ENCODE results near the gene EMX2. TPM values are rescaled to one million over a fixed set of nuclear protein-coding genes. Genes with fewer than 3 reads are reported as not detected.

The EMX2 gene
- polyA plus RNA-seq, 1 donor from 2014 or later: 0.12 TPM

GRCh38 chr10:117531371-117532002 lies 11.1 kb upstream of the EMX2 start:
- no peaks in the 10 kb centered on the region for H4K20me1 ChIP-seq (ENCODE audit: insufficient read depth)
- no peak overlapping the region for H3K9ac ChIP-seq (ENCODE audit: low read length)
- H3K9me2 ChIP-seq (ENCODE audit: insufficient read depth, low read length): no peaks in the 10 kb centered on the region
- H3K36me3 ChIP-seq (ENCODE audit: insufficient read depth, low read length): no peaks in the 10 kb centered on the region
- H3K4me3 ChIP-seq (ENCODE audit: low read length): no peak overlapping the region
- H3K79me2 ChIP-seq (replicated peaks; ENCODE audit: insufficient read depth, low read length): peaks cover 4% of the 10 kb centered on the region
- no peak overlapping the region for H2AFZ ChIP-seq (ENCODE audit: low read depth, low read length)
- H3K27me3 ChIP-seq (ENCODE audit: insufficient read depth, low read depth, low read length): peaks cover 58% of the 10 kb centered on the region
- no peaks in the 10 kb centered on the region for H3K9me3 ChIP-seq (ENCODE audit: low read length)
- no peaks in the 10 kb centered on the region for H3F3A ChIP-seq (ENCODE audit: insufficient read depth, low read length, poor library complexity, severe bottlenecking)
- TF ChIP-seq, protein P1, sequence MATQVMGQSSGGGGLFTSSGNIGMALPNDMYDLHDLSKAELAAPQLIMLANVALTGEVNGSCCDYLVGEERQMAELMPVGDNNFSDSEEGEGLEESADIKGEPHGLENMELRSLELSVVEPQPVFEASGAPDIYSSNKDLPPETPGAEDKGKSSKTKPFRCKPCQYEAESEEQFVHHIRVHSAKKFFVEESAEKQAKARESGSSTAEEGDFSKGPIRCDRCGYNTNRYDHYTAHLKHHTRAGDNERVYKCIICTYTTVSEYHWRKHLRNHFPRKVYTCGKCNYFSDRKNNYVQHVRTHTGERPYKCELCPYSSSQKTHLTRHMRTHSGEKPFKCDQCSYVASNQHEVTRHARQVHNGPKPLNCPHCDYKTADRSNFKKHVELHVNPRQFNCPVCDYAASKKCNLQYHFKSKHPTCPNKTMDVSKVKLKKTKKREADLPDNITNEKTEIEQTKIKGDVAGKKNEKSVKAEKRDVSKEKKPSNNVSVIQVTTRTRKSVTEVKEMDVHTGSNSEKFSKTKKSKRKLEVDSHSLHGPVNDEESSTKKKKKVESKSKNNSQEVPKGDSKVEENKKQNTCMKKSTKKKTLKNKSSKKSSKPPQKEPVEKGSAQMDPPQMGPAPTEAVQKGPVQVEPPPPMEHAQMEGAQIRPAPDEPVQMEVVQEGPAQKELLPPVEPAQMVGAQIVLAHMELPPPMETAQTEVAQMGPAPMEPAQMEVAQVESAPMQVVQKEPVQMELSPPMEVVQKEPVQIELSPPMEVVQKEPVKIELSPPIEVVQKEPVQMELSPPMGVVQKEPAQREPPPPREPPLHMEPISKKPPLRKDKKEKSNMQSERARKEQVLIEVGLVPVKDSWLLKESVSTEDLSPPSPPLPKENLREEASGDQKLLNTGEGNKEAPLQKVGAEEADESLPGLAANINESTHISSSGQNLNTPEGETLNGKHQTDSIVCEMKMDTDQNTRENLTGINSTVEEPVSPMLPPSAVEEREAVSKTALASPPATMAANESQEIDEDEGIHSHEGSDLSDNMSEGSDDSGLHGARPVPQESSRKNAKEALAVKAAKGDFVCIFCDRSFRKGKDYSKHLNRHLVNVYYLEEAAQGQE (IDR thresholded peaks at IDR 0.05; ENCODE audit: borderline replicate concordance): no peak
- TF ChIP-seq EZH2 (IDR thresholded peaks at IDR 0.05; ENCODE audit: borderline replicate concordance, insufficient read depth, low read length, poor library complexity, severe bottlenecking) (no peak), MXI1 (conservative IDR thresholded peaks at IDR 0.05; ENCODE audit: poor library complexity, severe bottlenecking) (no peak), RAD21 (conservative IDR thresholded peaks at IDR 0.05) (no peak), POLR2AphosphoS5 (IDR thresholded peaks at IDR 0.05) (no peak), SMC3 (conservative IDR thresholded peaks at IDR 0.05; ENCODE audit: poor library complexity) (no peak), EP300 (conservative IDR thresholded peaks at IDR 0.05; ENCODE audit: poor library complexity, severe bottlenecking) (no peak), TAF1 (IDR thresholded peaks at IDR 0.05; ENCODE audit: low read depth) (no peak)
- TF ChIP-seq, protein P2, sequence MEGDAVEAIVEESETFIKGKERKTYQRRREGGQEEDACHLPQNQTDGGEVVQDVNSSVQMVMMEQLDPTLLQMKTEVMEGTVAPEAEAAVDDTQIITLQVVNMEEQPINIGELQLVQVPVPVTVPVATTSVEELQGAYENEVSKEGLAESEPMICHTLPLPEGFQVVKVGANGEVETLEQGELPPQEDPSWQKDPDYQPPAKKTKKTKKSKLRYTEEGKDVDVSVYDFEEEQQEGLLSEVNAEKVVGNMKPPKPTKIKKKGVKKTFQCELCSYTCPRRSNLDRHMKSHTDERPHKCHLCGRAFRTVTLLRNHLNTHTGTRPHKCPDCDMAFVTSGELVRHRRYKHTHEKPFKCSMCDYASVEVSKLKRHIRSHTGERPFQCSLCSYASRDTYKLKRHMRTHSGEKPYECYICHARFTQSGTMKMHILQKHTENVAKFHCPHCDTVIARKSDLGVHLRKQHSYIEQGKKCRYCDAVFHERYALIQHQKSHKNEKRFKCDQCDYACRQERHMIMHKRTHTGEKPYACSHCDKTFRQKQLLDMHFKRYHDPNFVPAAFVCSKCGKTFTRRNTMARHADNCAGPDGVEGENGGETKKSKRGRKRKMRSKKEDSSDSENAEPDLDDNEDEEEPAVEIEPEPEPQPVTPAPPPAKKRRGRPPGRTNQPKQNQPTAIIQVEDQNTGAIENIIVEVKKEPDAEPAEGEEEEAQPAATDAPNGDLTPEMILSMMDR (IDR thresholded peaks at IDR 0.05; ENCODE audit: poor library complexity, severe bottlenecking): no peak
- H3K27ac ChIP-seq (ENCODE audit: low read length): no peak overlapping the region
- no peak overlapping the region for H3K4me2 ChIP-seq (ENCODE audit: low read length)

DNA sequence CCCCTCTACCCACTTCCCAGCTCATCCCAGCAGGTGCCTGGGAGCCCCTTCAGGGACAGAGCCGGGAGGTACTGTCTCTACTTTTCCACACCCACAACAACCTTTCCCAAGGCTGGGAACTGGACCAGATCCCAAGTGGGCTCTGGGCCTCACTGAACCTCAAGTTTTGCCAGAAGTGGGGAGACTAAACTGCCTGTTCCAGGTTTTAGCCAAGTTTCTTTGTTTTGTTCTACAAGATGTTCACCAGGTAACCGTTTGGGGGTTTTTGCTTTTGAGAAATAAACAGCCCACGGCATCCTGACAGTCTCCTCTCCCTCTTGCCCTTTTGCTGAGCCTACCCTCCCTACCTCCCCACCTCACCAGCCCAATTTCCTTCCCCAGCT lies 10.6 kb upstream of the EMX2 start:
- Histone ChIP-seq H3K9ac (ENCODE audit: low read length) (no peak overlapping the region), H4K20me1 (ENCODE audit: insufficient read depth) (no peaks in the 10 kb centered on the region), H3K79me2 (replicated peaks; ENCODE audit: insufficient read depth, low read length) (peaks cover 4% of the 10 kb centered on the region), H3K36me3 (ENCODE audit: insufficient read depth, low read length) (no peaks in the 10 kb centered on the region), H3K9me2 (ENCODE audit: insufficient read depth, low read length) (no peaks in the 10 kb centered on the region), H2AFZ (ENCODE audit: low read depth, low read length) (no peak overlapping the region), H3K4me2 (ENCODE audit: low read length) (no peak overlapping the region), H3K9me3 (ENCODE audit: low read length) (no peaks in the 10 kb centered on the region), H3F3A (ENCODE audit: insufficient read depth, low read length, poor library complexity, severe bottlenecking) (no peaks in the 10 kb centered on the region), H3K27ac (ENCODE audit: low read length) (no peak overlapping the region), H3K4me3 (ENCODE audit: low read length) (no peak overlapping the region), H3K27me3 (ENCODE audit: insufficient read depth, low read depth, low read length) (peaks cover 63% of the 10 kb centered on the region)
- TF ChIP-seq, protein P2 (IDR thresholded peaks at IDR 0.05; ENCODE audit: poor library complexity, severe bottlenecking): no peak
- TF ChIP-seq RAD21 (conservative IDR thresholded peaks at IDR 0.05) (no peak), TAF1 (IDR thresholded peaks at IDR 0.05; ENCODE audit: low read depth) (no peak), MXI1 (conservative IDR thresholded peaks at IDR 0.05; ENCODE audit: poor library complexity, severe bottlenecking) (no peak), POLR2AphosphoS5 (IDR thresholded peaks at IDR 0.05) (no peak), SMC3 (conservative IDR thresholded peaks at IDR 0.05; ENCODE audit: poor library complexity) (no peak), EP300 (conservative IDR thresholded peaks at IDR 0.05; ENCODE audit: poor library complexity, severe bottlenecking) (no peak), EZH2 (IDR thresholded peaks at IDR 0.05; ENCODE audit: borderline replicate concordance, insufficient read depth, low read length, poor library complexity, severe bottlenecking) (no peak)
- TF ChIP-seq, protein P1 (IDR thresholded peaks at IDR 0.05; ENCODE audit: borderline replicate concordance): no peak
